WTC11 (cell line): ENCODE measurements around the gene PLCH2. TPM values are rescaled to one million over a fixed set of nuclear protein-coding genes. Genes with fewer than 3 reads are reported as not detected.

Experiments used
- ATAC-seq: fragments of 200-7000 bp; cut with Tn5 transposase; 2 replicates; pipeline ENCODE4 v1.10.0; 2021; ENCODE audit warnings: mild to moderate bottlenecking, moderate library complexity
- CTCF ChIA-PET: fragments of 300-600 bp; sonication (Branson Sonifier 250); formaldehyde crosslinking; loops from one replicate; lab custom pipeline; 2021; ENCODE audit warnings: antibody characterized with exemption; lab: Charles Lee
- POLR2A ChIA-PET: fragments of 350-600 bp; sonication (Branson Sonifier 250); formaldehyde crosslinking; loops from one replicate; lab custom pipeline; 2021; ENCODE audit warnings: antibody characterized with exemption; lab: Charles Lee
- DNase-seq: peaks from one replicate; pipeline ENCODE4 v3.0.0; 2021; ENCODE audit warnings: low spot score
- H3K27ac Mint-ChIP-seq: 2 replicates; pipeline ENCODE4 v1.8.0; 2021; ENCODE audit warnings: mixed read lengths
- H3K27me3 Mint-ChIP-seq: 2 replicates; pipeline ENCODE4 v1.8.0; 2021; ENCODE audit warnings: low read depth, mild to moderate bottlenecking, moderate library complexity, mixed read lengths
- H3K36me3 Mint-ChIP-seq: 2 replicates; pipeline ENCODE4 v1.8.0; 2021; ENCODE audit warnings: mixed read lengths
- H3K4me1 Mint-ChIP-seq: 2 replicates; pipeline ENCODE4 v1.8.0; 2022; ENCODE audit warnings: mixed read lengths
- H3K4me3 Mint-ChIP-seq: 2 replicates; pipeline ENCODE4 v1.8.0; 2021; ENCODE audit warnings: mild to moderate bottlenecking, moderate library complexity, mixed read lengths
- H3K9me3 Mint-ChIP-seq: 2 replicates; pipeline ENCODE4 v1.8.0; 2021; ENCODE audit warnings: mixed read lengths
- ATF6 ChIP-seq: sonication (generic); formaldehyde crosslinking; IDR thresholded peaks from 2 replicates; pipeline ENCODE4 v1.8.1; 2023; ENCODE audit warnings: mild to moderate bottlenecking, missing genetic modification reagents
- CREB1 ChIP-seq: sonication (generic); formaldehyde crosslinking; IDR thresholded peaks from 2 replicates; pipeline ENCODE4 v1.8.0; 2023; ENCODE audit warnings: mild to moderate bottlenecking, missing genetic modification reagents
- FOXK1 ChIP-seq: sonication (generic); formaldehyde crosslinking; IDR thresholded peaks from 2 replicates; pipeline ENCODE4 v1.8.0; 2022; ENCODE audit warnings: mild to moderate bottlenecking, moderate library complexity, missing genetic modification reagents
- GABPB1 ChIP-seq: sonication (generic); formaldehyde crosslinking; IDR thresholded peaks from 2 replicates; pipeline ENCODE4 v1.8.1; 2023; ENCODE audit warnings: mild to moderate bottlenecking, missing genetic modification reagents
- GRHL2 ChIP-seq: fragments of 250-450 bp; sonication (Bioruptor Pico); IDR thresholded peaks from 2 replicates; pipeline ENCODE4 v1.8.0; 2022; ENCODE audit warnings: mild to moderate bottlenecking, moderate library complexity; ENCODE audit not compliant: insufficient replicate concordance, severe bottlenecking
- IRF2 ChIP-seq: sonication (generic); formaldehyde crosslinking; IDR thresholded peaks from 2 replicates; pipeline ENCODE4 v1.8.0; 2022; ENCODE audit warnings: low read depth, missing genetic modification reagents, borderline replicate concordance
- JUN ChIP-seq: sonication (generic); formaldehyde crosslinking; IDR thresholded peaks from 2 replicates; pipeline ENCODE4 v1.8.0; 2023; ENCODE audit warnings: mild to moderate bottlenecking, missing genetic modification reagents
- MXD4 ChIP-seq: fragments of 250-450 bp; sonication (Bioruptor Pico); IDR thresholded peaks from 2 replicates; pipeline ENCODE4 v1.8.0; 2021; ENCODE audit warnings: mild to moderate bottlenecking, moderate library complexity, borderline replicate concordance
- MYBL2 ChIP-seq: sonication (generic); formaldehyde crosslinking; IDR thresholded peaks from 2 replicates; pipeline ENCODE4 v1.8.1; 2023; ENCODE audit warnings: mild to moderate bottlenecking, moderate library complexity, missing genetic modification reagents
- NFE2L1 ChIP-seq: sonication (generic); formaldehyde crosslinking; IDR thresholded peaks from 2 replicates; pipeline ENCODE4 v1.8.1; 2023; ENCODE audit warnings: missing genetic modification reagents
- NFYB ChIP-seq: sonication (generic); formaldehyde crosslinking; conservative IDR thresholded peaks from 2 replicates; pipeline ENCODE4 v1.8.0; 2022; ENCODE audit warnings: low read depth, missing genetic modification reagents
- NR3C1 ChIP-seq: sonication (generic); formaldehyde crosslinking; conservative IDR thresholded peaks from 2 replicates; pipeline ENCODE4 v1.8.1; 2023; ENCODE audit warnings: low read depth, mild to moderate bottlenecking, missing genetic modification reagents
- SOX15 ChIP-seq: fragments of 250-450 bp; sonication (Bioruptor Pico); IDR thresholded peaks from 2 replicates; pipeline ENCODE4 v1.9.0; 2021; ENCODE audit warnings: mild to moderate bottlenecking
- SP1 ChIP-seq: sonication (generic); formaldehyde crosslinking; conservative IDR thresholded peaks from 2 replicates; pipeline ENCODE4 v1.8.1; 2022; ENCODE audit warnings: missing genetic modification reagents
- TCF7 ChIP-seq: sonication (generic); formaldehyde crosslinking; IDR thresholded peaks from 2 replicates; pipeline ENCODE4 v1.8.0; 2022; ENCODE audit warnings: mild to moderate bottlenecking, low read depth, missing genetic modification reagents, moderate library complexity
- TEAD4 ChIP-seq: sonication (generic); formaldehyde crosslinking; IDR thresholded peaks from 2 replicates; pipeline ENCODE4 v1.8.0; 2022; ENCODE audit warnings: mild to moderate bottlenecking, missing genetic modification reagents
- TP53 ChIP-seq: sonication (generic); formaldehyde crosslinking; IDR thresholded peaks from 2 replicates; pipeline ENCODE4 v1.8.1; 2023; ENCODE audit warnings: mild to moderate bottlenecking, missing genetic modification reagents
- ZNF232 ChIP-seq: sonication (generic); formaldehyde crosslinking; IDR thresholded peaks from 2 replicates; pipeline ENCODE4 v1.8.0; 2022; ENCODE audit warnings: mild to moderate bottlenecking, missing genetic modification reagents
- ZNF263 ChIP-seq: sonication (generic); formaldehyde crosslinking; IDR thresholded peaks from 2 replicates; pipeline ENCODE4 v1.8.1; 2022; ENCODE audit warnings: low read depth, mild to moderate bottlenecking, moderate library complexity, missing genetic modification reagents
- ZNF317 ChIP-seq: sonication (generic); formaldehyde crosslinking; IDR thresholded peaks from 2 replicates; pipeline ENCODE4 v1.8.1; 2023; ENCODE audit warnings: low read depth, mild to moderate bottlenecking, moderate library complexity, missing genetic modification reagents, borderline replicate concordance
- ZNF532 ChIP-seq: fragments of 250-450 bp; sonication (Bioruptor Pico); IDR thresholded peaks from 2 replicates; pipeline ENCODE4 v1.9.0; 2021; ENCODE audit warnings: mild to moderate bottlenecking, borderline replicate concordance
- total RNA-seq: library from RNA; stranded (reverse); gene quantifications from 3 replicates; pipeline ENCODE4 v1.2.3, GENCODE V29; 2021
- TF ChIP-seq, protein P1 (sequence below): sonication (generic); formaldehyde crosslinking; IDR thresholded peaks from 2 replicates; pipeline ENCODE4 v1.8.1; 2023; ENCODE audit warnings: mild to moderate bottlenecking, missing genetic modification reagents, moderate library complexity

PLCH2 gene
- total RNA-seq, 1 experiment from 2014 or later = 0.17 TPM

DNA sequence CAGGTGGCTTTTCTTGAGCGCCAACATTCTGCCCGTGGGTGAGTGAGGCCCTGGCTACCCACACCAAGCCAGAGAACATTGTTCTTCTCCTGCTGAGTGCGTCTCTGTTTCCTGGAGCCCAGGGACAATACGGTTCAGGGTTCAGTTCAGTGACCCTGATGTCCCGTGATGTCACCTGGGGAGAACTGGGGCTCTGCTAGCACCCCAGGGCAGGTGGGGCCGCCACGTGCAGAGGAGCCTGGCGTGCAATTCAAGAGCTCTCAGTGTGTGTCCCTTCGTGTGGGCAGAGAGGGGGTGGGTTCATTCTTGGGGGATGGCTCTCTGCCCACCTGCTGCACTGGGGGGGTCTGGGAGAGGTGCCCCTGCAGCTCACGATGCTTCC lies 45.5 kb upstream of the PLCH2 start (continued):
- TF ChIP-seq TEAD4 (no peak), GRHL2 (CRISPR knock-in tag) (no peak), SP1 (CRISPR knock-in tag) (no peak), MYBL2 (CRISPR knock-in tag) (no peak)
- TF ChIP-seq, all 79 proteins: peak for 0

- no peak for ATAC-seq
Measured at GRCh38 chr1:2431103-2431502, 45.0 kb upstream of the PLCH2 start.

More at GRCh38 chr1:2431103-2431502, 45.0 kb upstream of the PLCH2 start:
- H3K4me1 Mint-ChIP-seq = no peaks in the 10 kb centered on the region
- POLR2A ChIA-PET = no interaction called here
- H3K27me3 Mint-ChIP-seq = no peaks in the 10 kb centered on the region
- no peak for DNase-seq
- H3K27ac Mint-ChIP-seq = no peak overlapping the region
- no peak for TF ChIP-seq ZNF317 (CRISPR knock-in tag)
- TF ChIP-seq ZNF232 (CRISPR knock-in tag) = no peak
- no peak for TF ChIP-seq IRF2 (CRISPR knock-in tag)
- no peak for TF ChIP-seq GABPB1 (CRISPR knock-in tag)
- TF ChIP-seq ZNF263 (CRISPR knock-in tag) = no peak
- TF ChIP-seq JUN (CRISPR knock-in tag) = no peak
- no peak for TF ChIP-seq FOXK1 (CRISPR knock-in tag)
- TF ChIP-seq ZNF532 (CRISPR knock-in tag) = no peak
- TF ChIP-seq SOX15 (CRISPR knock-in tag) = no peak
- no peak for TF ChIP-seq TCF7
- TF ChIP-seq, protein P1, sequence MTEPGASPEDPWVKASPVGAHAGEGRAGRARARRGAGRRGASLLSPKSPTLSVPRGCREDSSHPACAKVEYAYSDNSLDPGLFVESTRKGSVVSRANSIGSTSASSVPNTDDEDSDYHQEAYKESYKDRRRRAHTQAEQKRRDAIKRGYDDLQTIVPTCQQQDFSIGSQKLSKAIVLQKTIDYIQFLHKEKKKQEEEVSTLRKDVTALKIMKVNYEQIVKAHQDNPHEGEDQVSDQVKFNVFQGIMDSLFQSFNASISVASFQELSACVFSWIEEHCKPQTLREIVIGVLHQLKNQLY (CRISPR knock-in tag) = no peak
- TF ChIP-seq SP1 (CRISPR knock-in tag) = no peak
- TF ChIP-seq ATF6 (CRISPR knock-in tag) = no peak
- no peak for TF ChIP-seq MYBL2 (CRISPR knock-in tag)
- no peak for TF ChIP-seq TP53
- no peak for TF ChIP-seq NFYB
- no peak for TF ChIP-seq CREB1 (CRISPR knock-in tag)
- no peak for TF ChIP-seq NFE2L1 (CRISPR knock-in tag)
- no peak for TF ChIP-seq NR3C1
- TF ChIP-seq MXD4 (CRISPR knock-in tag) = no peak
- no peaks in the 10 kb centered on the region for H3K36me3 Mint-ChIP-seq
- no peak overlapping the region for H3K4me3 Mint-ChIP-seq
- H3K9me3 Mint-ChIP-seq = peaks cover 11% of the 10 kb centered on the region
- CTCF ChIA-PET = interaction anchor here (1.4 to 1.7 kb wide), 3 partner anchors 15 to 117 kb away, joined by 3 to 9 read pairs (median 8); no protein-coding TSS in a partner anchor
